ENCODE data around the gene MMP23B.

- TF ChIP-seq CTCF (IDR thresholded peaks at IDR 0.05) (no peak), POLR2A (IDR thresholded peaks at IDR 0.05) (no peak)
Measured at GRCh38 chr1:1614204-1614953, 17.6 kb upstream of the MMP23B start.

Data from esophagus squamous epithelium (tissue), 4 donors.